ENCODE results near the gene ATP2B2.

- TF ChIP-seq CTCF (IDR thresholded peaks at IDR 0.05) (no peak), POLR2A (IDR thresholded peaks at IDR 0.05) (no peak), EP300 (IDR thresholded peaks at IDR 0.05; ENCODE audit: low read depth) (no peak)
Observed at GRCh38 chr3:10472877-10473440, 32.4 kb downstream of the ATP2B2 start.

Measured in transverse colon (tissue), 3 donors.